Activated CD4-positive, alpha-beta T cell treated with anti-CD3 and anti-CD28 coated beads, Interleukin-2, amount 50 U/mL, for 24 hours (primary cell): ENCODE measurements around the gene TFIP11.

Experiments
- DNase-seq, 2 donors: peaks; one replicate each; pipeline ENCODE4 v3.0.0-alpha.2; 2020; ENCODE audit warnings: low read depth in 1 of 2, low spot score in 1 of 2

TFIP11 gene

GRCh38 chr22:26512149-26512793, at the start of gene TFIP11:
TFIP11 (minus strand) TSS chr22:26512473; CDS start chr22:26510272, 2,201 bp downstream.
- peak; percentile 90 to 91 for DNase-seq

GRCh38 chr22:26561756-26562417, 49.6 kb upstream of the TFIP11 start:
- DNase-seq = no peak

- no peak for DNase-seq
Observed at GRCh38 chr22:26559961-26560575, 47.8 kb upstream of the TFIP11 start.

- no peak for DNase-seq
Observed at GRCh38 chr22:26558248-26558895, 46.1 kb upstream of the TFIP11 start.

GRCh38 chr22:26556904-26557303, 44.6 kb upstream of the TFIP11 start:
- no peak for DNase-seq

GRCh38 chr22:26555478-26555877, 43.2 kb upstream of the TFIP11 start:
- no peak for DNase-seq

- no peak for DNase-seq
Observed at GRCh38 chr22:26554956-26555355, 42.7 kb upstream of the TFIP11 start.

- no peak for DNase-seq
Observed at GRCh38 chr22:26553056-26553752, 40.9 kb upstream of the TFIP11 start.

GRCh38 chr22:26552466-26552865, 40.2 kb upstream of the TFIP11 start:
- DNase-seq = no peak

- DNase-seq = no peak
Observed at GRCh38 chr22:26551568-26551967, 39.3 kb upstream of the TFIP11 start.

- no peak for DNase-seq
Observed at GRCh38 chr22:26550498-26551033, 38.3 kb upstream of the TFIP11 start.

- no peak for DNase-seq
Observed at GRCh38 chr22:26549902-26550497, 37.7 kb upstream of the TFIP11 start.

GRCh38 chr22:26548984-26549383, 36.7 kb upstream of the TFIP11 start:
- no peak for DNase-seq

- no peak for DNase-seq
Observed at GRCh38 chr22:26548303-26548702, 36.0 kb upstream of the TFIP11 start.

GRCh38 chr22:26547837-26548236, 35.6 kb upstream of the TFIP11 start:
- DNase-seq = no peak

- no peak for DNase-seq
Observed at GRCh38 chr22:26547426-26547825, 35.2 kb upstream of the TFIP11 start.

GRCh38 chr22:26546282-26546681, 34.0 kb upstream of the TFIP11 start:
- DNase-seq = no peak

- no peak for DNase-seq
Observed at GRCh38 chr22:26545827-26546226, 33.6 kb upstream of the TFIP11 start.

- no peak for DNase-seq
Observed at GRCh38 chr22:26545385-26545784, 33.1 kb upstream of the TFIP11 start.

GRCh38 chr22:26544489-26544888, 32.2 kb upstream of the TFIP11 start:
- DNase-seq = no peak

- no peak for DNase-seq
Observed at GRCh38 chr22:26542831-26543230, 30.6 kb upstream of the TFIP11 start.
